ENCODE data around the gene LRRC55. TPM values are rescaled to one million over a fixed set of nuclear protein-coding genes. Genes with fewer than 3 reads are reported as not detected.

LRRC55 gene
- total RNA-seq, 1 experiment from 2014 or later = not detected

DNA sequence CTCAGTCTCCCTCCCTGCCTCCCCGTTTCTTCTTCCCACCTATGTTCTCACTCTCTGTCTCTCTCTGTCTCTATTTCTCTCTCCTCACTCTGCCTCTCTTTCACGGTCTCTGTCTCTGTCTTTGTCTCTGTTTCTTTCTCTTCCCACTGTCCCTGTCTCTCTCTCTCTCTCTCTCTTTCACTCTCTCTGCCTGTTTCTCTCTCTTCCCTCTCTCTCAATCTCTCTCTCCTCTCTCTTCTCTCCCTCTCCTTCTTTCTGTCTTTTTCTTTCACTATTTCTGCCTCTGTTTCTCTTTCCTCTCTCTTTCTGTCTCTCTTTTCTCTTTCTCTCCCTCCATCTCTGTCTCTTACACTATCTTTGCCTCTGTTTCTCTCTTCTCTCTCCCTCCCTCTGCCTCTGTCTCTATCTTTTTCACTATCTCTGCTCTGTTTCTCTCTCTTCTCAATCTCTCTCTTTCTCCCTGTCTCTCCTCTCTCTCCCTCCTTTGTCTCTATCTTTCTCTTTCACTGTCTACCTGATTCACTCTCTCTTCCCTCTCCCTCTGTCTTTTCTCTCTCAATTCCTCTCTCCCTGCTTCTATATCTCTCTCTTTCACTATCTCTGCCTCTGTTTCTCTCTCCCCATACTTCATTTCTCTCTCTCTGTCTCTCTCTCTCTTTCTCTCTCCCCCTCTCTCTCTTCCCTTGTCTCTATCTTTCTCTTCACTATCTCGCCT lies 49.9 kb downstream of the LRRC55 start:
- ChIA-PET RAD21 (ENCODE audit: low non-redundant PET in 1 of 2, low total read pairs in 2 of 2, uncharacterized antibody in 2 of 2, unreplicated experiment in 2 of 2) (no interaction called here), CTCF (no interaction called here), POLR2A (no interaction called here)
- TF ChIP-seq, protein P1, sequence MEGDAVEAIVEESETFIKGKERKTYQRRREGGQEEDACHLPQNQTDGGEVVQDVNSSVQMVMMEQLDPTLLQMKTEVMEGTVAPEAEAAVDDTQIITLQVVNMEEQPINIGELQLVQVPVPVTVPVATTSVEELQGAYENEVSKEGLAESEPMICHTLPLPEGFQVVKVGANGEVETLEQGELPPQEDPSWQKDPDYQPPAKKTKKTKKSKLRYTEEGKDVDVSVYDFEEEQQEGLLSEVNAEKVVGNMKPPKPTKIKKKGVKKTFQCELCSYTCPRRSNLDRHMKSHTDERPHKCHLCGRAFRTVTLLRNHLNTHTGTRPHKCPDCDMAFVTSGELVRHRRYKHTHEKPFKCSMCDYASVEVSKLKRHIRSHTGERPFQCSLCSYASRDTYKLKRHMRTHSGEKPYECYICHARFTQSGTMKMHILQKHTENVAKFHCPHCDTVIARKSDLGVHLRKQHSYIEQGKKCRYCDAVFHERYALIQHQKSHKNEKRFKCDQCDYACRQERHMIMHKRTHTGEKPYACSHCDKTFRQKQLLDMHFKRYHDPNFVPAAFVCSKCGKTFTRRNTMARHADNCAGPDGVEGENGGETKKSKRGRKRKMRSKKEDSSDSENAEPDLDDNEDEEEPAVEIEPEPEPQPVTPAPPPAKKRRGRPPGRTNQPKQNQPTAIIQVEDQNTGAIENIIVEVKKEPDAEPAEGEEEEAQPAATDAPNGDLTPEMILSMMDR (IDR thresholded peaks at IDR 0.05 in 2 of 3, conservative IDR thresholded peaks at IDR 0.05 in 1 of 3; ENCODE audit: borderline replicate concordance in 1 of 3, insufficient read depth in 1 of 3, low read depth in 2 of 3, low read length in 2 of 3) = no peak
- TF ChIP-seq, protein P2, sequence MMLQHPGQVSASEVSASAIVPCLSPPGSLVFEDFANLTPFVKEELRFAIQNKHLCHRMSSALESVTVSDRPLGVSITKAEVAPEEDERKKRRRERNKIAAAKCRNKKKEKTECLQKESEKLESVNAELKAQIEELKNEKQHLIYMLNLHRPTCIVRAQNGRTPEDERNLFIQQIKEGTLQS (IDR thresholded peaks at IDR 0.05) = no peak
- TF ChIP-seq, protein P3, sequence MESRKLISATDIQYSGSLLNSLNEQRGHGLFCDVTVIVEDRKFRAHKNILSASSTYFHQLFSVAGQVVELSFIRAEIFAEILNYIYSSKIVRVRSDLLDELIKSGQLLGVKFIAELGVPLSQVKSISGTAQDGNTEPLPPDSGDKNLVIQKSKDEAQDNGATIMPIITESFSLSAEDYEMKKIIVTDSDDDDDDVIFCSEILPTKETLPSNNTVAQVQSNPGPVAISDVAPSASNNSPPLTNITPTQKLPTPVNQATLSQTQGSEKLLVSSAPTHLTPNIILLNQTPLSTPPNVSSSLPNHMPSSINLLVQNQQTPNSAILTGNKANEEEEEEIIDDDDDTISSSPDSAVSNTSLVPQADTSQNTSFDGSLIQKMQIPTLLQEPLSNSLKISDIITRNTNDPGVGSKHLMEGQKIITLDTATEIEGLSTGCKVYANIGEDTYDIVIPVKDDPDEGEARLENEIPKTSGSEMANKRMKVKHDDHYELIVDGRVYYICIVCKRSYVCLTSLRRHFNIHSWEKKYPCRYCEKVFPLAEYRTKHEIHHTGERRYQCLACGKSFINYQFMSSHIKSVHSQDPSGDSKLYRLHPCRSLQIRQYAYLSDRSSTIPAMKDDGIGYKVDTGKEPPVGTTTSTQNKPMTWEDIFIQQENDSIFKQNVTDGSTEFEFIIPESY (IDR thresholded peaks at IDR 0.05; ENCODE audit: extremely low read depth, insufficient replicate concordance, low read length) = no peak
- no peak for TF ChIP-seq RAD21 (IDR thresholded peaks at IDR 0.05; ENCODE audit: low read depth)
- TF ChIP-seq, protein P4, sequence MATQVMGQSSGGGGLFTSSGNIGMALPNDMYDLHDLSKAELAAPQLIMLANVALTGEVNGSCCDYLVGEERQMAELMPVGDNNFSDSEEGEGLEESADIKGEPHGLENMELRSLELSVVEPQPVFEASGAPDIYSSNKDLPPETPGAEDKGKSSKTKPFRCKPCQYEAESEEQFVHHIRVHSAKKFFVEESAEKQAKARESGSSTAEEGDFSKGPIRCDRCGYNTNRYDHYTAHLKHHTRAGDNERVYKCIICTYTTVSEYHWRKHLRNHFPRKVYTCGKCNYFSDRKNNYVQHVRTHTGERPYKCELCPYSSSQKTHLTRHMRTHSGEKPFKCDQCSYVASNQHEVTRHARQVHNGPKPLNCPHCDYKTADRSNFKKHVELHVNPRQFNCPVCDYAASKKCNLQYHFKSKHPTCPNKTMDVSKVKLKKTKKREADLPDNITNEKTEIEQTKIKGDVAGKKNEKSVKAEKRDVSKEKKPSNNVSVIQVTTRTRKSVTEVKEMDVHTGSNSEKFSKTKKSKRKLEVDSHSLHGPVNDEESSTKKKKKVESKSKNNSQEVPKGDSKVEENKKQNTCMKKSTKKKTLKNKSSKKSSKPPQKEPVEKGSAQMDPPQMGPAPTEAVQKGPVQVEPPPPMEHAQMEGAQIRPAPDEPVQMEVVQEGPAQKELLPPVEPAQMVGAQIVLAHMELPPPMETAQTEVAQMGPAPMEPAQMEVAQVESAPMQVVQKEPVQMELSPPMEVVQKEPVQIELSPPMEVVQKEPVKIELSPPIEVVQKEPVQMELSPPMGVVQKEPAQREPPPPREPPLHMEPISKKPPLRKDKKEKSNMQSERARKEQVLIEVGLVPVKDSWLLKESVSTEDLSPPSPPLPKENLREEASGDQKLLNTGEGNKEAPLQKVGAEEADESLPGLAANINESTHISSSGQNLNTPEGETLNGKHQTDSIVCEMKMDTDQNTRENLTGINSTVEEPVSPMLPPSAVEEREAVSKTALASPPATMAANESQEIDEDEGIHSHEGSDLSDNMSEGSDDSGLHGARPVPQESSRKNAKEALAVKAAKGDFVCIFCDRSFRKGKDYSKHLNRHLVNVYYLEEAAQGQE (IDR thresholded peaks at IDR 0.05; ENCODE audit: low read depth) = no peak
- no peak for TF ChIP-seq EZH2 (IDR thresholded peaks at IDR 0.05)
- TF ChIP-seq ELF1 (IDR thresholded peaks at IDR 0.05; ENCODE audit: borderline replicate concordance, low read depth) = no peak
- Histone ChIP-seq H2AFZ (ENCODE audit: low read depth, low read length, poor library complexity, severe bottlenecking) (no peak overlapping the region), H3K4me1 (ENCODE audit: control insufficient read depth in 1 of 2, insufficient read depth in 2 of 2, low read length in 2 of 2) (no peaks in the 10 kb centered on the region), H3K79me2 (ENCODE audit: insufficient read depth, low read length) (no peaks in the 10 kb centered on the region), H3K9me3 (ENCODE audit: control insufficient read depth in 1 of 2, insufficient read depth in 1 of 2, low read depth in 1 of 2, low read length in 2 of 2) (no peaks in the 10 kb centered on the region), H3K9me2 (ENCODE audit: insufficient read depth) (no peaks in the 10 kb centered on the region), H3K4me3 (replicated peaks in 1 of 2; ENCODE audit: low read depth in 1 of 2, low read length in 2 of 2) (no peak overlapping the region), H3K27me3 (ENCODE audit: insufficient read depth, low read length) (peaks cover 65% of the 10 kb centered on the region), H4K20me1 (ENCODE audit: insufficient read depth) (no peaks in the 10 kb centered on the region), H3K36me3 (ENCODE audit: control insufficient read depth in 1 of 2, insufficient read depth in 2 of 2, low read length in 2 of 2) (no peaks in the 10 kb centered on the region), H3K27ac (ENCODE audit: low read depth, low read length) (no peak overlapping the region), H3K4me2 (ENCODE audit: low read length) (no peak overlapping the region), H3K9ac (ENCODE audit: low read length) (no peak overlapping the region)
- no peak for DNase-seq (ENCODE audit: low read depth, low spot score)
- BruUV-seq (replicated peaks) = no TSS peak
- intact Hi-C loops (cut with micrococcal nuclease) = no loop called here
- ATAC-seq = no peak
